Middle frontal gyrus (tissue), 1 donor: Measurements from ENCODE around the gene MIER2.

Source experiments
- DNase-seq: peaks from one replicate; pipeline ENCODE4 v3.0.0-alpha.2; 2015; ENCODE audit warnings: low spot score; ENCODE audit errors: extremely low spot score

MIER2 gene

DNA sequence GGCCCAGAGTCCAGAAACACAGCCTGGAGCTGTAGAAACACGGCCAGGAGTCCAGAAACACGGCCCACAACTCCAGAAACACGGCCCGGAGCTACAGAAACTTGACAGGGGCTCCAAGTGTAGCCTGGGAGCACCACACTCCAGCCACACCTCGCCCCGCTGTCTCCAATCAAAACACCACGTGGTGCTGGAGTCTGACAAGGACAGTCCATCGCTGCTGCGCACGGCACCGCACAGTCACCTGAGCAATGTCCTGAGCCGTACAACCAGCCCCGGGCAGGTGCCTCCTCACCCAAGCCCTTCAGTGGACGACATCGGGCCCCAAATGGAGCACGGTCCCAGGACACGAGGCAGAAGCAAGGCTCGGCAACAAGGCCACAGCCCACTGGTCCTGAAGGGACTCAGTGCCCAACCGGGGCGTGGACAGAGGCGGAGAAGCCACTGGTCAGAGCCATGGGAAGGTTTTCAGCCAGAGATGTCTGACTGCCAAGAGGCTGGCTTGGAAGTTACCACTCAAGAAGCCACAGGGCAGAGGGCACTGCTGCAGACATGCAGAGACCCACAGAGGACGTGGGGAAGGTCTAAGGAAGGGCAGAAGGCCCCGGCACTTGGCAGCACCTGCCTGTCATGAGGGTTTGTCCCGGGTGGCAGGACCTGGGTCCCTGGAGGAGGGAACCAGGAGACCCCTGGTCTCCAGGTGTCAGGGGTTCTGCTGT lies 33.7 kb downstream of the MIER2 start:
- DNase-seq: no peak

DNA sequence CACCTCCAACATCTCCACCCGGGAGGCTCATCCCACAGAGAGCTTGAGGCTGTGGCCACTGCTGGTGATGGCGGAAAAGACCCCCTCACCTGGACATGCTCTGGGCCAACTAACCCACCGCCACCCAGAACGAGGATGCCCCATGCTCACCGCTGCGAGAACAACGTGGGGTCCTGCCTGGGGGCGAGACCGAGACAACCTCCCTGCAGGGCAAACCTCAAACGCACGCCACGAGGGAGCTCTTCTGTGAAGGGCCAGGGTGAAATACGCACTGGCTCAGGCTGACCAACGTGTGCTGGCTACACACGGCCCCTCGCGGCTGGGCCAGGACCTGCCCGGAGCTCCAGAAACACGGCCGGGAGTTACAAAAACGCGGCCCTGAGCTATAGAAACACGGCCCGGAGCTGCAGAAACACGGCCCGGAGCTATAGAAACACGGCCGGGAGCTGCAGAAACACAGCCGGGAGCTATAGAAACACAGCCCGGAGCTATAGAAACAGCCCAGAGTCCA lies 34.4 kb downstream of the MIER2 start:
- no peak for DNase-seq

DNA sequence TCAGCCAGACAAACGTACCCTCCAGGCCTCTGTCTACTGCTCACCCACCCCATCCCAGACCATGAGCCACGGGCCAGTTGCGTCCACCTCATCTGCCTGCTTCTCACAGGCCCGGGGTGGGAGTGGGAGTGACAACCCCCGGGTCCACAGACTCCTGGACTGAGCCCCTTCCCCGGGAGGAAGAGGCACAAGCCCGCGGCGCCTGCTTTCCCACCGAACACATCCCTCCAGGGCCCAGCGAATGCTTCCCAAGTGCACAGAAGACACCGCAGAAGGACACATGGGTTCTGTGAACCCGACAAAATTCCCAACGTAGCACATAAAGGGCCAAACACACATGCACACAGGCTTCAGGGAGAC lies 35.4 kb downstream of the MIER2 start:
- DNase-seq: no peak

DNA sequence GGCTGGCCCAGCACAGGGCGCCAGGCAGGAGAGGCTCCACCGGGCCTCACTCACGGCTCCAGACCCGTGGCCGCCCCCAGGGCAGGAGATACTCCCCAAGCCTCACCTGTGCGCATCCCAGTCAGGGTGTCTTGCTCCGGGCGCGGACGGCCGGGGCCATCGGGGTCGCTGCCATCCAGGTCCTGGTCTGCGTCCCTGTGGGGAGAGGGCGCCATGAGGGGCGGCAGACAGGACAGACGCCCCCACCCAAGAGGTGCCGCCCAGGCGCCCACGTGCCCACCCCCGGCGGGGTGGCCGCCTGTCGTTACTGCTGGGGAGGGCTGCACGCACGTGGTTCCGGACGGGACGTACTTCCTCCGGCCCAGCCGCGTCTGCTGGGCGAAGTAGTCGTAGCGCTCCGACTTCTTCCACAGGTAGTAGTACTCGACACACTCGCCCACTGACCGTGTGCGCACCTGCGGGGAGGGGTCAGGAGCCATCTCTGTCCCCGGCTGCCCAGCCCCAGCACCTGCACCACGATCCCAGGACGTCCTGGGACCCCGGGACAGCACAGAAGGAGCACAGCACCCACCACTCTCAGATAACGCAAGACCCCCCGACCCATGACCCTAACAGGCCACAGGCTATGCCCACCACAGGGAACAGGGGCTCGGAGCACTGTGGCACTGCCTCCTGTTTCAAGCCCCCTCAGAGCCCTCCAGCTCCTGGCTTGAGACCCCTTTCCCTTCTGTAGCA lies 36.0 kb downstream of the MIER2 start:
- DNase-seq: no peak

DNA sequence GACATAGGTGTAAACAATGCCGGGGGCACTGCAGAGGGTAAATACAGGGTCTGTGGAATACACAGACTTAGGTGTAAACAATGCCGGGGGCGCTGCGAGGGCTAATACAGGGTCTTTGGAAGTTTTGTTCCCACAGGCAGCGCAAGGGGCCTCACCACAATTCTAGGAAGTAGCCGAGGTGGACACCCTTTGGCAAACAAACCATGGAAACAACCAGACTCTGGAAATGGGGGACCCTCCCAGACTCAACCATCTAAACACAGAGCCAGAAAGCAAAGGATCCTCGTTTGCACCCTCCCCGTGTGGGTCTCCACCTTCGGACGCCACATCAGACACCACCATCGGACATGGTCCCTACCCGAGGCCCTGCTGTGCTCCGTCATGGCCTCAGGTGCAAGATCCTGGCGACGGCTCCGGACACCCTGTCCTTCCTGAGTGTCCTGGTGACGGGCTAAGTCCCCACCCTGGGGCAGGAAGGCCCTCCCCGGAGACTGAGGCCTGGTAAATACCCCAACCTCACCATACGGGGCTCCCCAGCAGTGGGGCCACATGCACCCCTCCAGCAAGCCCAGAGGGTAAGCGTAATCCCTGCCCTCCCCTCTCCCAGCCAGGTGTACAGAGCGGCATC lies 36.7 kb downstream of the MIER2 start:
- DNase-seq: no peak

DNA sequence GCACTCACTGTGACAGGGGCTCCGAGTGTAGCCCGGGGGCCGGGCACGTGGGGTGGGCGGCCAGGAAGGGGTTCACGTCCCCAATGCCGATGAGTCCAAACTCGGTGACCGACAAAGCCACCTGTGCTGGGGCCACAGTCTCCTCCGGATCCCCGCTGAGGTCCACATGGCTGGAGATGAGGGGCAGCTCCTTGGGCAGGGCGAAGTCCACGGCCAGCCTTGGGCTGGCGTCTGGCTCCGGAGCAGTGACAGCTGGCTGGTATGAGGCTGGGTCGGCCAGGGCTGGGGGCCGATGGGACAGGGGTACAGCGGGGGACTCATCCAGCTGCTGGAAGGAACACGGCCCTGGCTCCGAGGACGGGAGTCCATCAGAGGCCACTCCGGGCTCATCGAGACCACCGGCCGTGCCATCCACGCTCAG lies 37.5 kb downstream of the MIER2 start:
- DNase-seq: no peak

DNA sequence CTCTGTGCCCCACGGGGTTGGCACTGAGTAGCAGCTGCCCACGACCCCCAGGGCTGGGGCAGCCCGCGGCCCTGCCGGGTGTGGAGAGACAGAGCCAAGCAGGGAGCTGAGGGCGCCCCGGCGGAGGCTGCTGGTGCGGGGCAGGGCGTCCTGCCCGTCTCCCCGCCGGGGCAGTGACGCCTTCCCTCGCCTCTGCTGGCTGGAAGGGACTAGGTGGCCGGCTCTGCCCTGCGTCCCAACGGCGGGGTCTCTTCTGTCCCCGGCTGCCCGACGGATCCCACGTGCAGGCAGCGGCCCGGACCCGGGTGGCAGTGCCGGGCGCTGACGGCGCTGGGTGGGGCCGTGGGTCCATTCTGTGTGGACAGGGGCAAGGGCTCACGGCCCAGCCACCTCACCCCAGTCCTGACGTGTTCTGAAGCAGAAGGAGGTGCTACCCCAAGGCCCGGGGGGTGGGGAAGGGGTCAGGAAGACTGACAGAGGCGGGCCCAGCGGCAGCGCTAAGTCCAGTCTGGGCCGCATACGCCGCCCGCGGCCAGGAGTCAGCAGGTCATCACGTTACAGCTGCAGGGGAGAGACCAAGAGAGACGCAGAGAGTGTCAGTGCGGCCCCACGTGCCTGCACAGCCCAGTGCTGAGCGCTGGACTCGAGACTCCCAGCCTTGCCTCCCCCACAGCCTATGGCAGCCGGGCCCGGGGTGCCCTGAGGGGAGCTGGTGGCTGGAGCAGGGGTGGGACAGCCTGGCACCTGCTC lies 38.3 kb downstream of the MIER2 start:
- DNase-seq: no peak

DNA sequence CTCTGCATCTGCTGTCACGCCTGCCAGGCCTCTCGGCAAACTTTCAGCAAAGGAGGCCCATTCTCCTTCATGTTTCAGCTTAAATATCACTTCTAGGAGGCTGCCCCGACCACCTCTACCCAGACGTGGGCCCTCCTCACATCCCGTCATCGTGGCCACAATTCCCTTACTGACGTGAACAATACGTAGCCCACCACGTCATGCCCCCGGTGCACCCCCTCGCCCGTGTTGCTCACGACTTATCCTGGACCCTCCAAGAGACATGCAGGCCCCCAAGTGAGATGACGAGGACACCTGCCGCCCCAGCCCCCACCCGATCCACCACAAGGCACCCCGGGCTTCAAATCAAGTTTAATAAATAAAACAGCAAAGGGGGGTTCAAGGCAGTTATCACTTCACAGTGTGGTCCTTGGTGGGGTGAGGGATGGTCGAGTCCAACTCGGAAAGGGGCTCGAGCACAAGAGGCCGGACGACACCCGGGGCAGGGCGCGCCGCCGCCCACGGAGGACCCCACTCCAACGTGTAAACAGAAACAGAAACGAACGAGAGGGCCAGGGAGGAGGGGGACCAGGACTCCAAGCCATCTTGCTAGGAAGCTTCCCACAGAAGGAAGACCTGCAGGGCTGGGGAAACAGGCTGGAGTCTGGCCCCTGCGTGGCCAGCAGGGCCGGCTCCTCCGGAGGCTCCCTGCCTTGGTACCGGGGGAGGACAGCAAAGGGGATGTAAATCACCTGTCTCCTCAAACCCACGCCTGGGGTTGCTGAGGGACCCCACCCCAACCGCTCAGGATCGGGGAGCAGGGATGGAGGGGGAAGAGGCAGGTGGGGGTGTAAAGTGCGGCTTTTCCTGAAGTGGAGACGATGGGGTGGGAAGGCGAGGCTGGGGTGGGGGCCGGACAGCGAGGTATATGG lies 39.1 kb downstream of the MIER2 start:
- DNase-seq: no peak

DNA sequence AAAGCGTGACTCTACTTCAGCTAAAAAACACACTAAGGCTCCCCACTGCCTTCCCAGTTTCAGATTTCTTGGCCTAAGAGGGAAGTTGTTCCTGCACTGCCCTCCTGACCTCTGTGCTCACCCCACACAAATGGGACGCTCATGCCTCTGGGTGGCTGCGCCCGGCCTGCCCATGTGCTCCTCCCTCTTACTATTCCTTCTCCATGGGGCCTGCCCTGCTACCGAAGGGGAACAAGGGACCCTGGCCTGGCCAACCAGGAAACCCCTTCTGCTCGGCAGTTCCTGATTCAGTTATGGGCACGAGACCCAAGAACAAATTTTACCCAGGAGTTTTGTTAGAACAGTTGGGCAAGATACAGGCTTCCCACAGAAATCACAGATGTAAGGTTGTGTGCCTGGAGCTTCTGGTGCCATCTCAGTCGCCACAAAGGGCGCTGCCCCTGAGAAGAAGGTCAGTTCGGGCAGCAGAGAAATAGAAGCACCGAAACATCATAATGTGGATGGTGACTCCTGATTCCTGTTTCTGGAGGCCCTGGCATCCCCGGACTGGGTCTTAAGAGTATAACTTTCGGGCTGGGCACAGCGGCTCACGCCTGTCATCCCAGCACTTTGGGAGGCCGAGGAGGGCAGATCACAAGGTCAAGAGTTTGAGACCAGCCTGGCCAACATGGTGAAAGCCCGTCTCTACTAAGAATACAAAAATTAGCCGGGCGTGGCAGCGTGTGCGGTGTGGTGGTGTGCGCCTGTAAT lies 47.9 kb downstream of the MIER2 start:
- no peak for DNase-seq

DNA sequence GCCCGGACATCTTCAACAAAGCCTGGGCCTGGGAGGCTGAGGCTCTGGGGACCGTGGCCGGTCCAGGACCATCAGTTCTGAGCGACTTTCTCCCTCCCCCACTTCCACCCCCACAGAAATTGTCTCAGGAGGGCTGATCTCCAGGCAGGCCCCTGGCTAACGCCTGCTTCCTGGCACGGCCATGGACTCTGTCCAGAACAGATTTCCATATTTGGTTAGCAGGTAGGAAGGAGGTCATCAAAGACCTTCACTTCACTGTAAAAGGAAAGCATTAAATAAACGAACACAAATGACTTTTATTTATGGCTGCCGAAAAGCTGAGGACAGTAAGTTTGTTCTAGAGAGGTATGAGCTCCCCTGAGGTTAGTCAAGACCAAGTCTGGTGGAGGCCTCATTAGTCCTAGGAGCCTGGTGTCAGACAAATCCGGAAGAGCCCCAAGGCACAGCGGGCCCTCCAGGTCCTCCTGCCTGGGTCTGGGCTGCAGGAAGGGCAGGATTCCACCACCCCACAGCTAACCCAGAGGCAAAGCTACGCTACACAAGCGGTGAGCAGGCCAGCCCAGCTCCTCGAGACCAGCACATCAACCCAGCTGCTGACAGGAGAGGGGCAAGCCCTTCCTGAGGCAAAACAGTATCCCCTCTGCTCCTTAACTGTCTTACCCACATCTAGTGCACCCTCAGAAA lies 48.8 kb downstream of the MIER2 start:
- no peak for DNase-seq

DNA sequence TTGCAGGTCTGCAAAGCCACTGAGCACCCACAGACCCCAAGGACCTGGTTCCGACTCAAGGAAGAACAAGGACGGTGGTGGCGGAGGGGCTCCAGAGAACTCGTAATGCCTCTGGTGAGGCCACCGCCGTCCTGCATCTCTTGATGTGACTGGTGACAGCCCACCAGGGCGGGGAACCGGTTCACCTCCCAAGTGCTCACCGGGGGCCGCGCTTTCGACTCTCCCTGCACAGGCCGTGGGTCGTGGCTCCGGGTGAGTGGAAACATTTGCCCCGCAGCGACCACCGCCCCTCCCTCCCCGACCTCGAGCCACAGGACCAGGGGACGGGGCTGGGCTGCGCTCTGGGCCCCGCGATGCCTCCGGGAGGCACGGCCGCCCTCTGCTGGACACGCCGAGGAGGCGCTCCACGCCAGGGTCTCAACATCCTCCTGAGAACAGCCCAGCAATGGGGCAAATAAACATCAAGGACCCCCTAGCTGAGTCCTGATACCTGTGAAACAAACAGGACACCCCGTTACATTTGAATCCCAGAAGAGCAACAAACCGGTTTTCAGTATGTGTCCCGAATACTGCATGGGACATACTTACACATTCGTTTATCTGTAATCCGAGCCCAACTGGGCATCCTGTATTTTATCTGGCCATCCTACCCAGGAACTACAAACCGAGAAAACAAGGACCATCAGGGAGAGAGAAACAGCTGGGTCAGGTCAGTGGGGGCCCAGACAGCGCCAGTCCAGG lies 49.5 kb downstream of the MIER2 start:
- DNase-seq: no peak

DNA sequence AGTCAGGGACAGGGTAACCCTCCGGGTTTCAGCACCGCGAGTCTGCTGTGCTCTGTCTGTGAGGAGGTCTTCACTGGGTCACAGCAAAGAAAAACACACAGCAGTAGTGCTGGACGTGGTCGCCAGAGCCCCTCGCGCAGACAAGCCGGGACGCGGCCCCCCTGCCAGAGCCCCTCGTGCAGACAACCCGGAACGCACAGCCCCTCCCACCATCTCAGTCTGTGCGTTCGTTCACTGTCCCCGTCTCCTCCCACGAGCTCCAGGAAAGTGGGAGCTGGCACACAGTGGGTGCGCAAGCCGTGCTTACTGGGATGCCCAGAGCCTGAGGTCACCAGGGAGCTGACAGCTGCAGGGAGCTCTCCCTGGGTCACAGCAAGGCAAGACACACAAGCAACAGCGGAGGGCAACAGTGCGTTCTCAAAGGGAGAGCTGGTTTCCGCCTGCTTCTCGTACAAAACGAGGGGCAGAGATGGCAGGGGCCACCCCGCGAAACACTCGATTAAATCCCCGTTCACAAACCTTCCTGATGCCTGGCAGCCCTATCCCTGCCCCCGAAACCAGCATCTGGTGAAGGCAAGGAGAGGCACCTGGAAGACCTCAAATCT lies 50.2 kb downstream of the MIER2 start:
- no peak for DNase-seq

DNA sequence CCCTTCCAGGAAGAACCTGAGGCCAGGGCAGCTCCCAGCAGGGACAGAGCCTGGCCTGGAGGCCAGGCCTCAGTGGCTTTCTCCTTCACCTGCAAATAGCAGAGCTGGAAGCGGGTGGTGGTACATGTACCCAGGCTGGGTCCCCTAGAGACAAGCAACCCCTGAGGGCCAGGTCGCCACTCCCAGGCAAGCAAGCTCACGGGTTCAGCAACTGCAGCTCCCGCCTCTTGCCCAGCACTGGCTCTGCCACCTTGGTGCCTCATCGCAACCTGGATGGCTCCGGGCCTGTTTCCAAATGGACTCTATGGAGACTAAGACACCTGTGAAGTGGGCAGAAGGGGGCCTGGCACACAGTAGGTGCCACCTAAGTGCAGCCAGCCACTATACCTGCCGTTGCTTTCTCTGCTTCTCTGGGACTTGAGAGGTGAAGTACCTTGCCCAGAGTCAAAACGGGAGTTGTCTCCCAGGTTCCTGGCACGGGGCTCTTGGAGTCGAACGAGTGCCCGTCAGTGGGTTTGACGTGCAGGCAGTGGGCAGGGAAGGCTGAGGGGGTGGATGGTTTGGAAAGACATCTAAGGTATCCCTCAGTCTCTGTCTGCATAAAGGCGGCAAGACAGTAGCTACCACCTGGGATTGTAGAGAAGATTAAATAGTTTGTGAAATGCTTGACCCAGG lies 51.0 kb downstream of the MIER2 start:
- no peak for DNase-seq

DNA sequence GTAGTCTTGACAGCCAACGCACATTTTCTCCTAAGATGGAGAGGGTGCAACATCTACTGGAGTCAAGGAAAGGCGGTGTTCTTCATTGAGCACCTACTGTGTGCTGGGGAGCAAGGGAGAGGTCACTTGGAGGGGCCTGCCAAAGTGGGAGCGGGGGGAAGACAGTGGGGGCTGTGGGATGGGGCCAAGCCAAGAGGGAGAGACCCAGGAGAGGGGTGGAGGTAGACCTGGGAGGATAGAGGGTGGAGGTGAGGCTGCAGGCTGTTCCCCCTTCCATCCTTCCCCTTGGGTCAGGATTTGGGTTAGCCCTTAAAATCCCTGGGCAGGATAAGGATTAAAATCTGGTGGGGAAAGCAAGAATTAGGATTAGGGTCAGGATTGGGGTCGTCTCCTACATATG lies 51.6 kb downstream of the MIER2 start:
- no peak for DNase-seq

DNA sequence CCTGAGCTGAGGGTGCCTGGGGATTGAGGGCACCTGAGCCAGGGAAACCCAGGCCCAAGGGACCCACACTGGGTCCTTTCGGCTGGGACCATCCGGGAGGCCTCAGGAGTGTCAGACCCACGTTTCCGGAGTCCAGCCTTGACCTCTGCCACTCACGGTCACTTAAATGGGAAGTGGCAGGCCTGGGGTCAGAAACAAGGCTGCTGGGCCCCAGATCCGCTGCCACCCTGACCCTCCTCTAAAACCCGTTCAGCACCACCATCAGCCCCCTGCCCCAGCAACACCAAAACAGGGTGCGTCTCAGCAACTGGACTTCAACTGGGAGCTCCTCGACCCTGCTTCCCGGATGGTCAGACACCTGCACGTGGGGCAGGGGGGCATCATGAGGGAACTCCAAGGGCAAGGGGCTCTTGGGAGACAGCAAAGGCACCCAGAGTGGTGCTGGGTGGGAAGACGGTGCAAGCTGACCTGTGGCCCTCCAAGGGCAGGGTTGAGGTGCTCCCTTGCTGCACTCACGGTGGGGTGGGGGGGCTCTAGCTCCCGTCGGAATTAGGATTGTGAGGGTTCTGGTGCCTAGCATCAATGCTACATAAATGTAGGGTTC lies 52.2 kb downstream of the MIER2 start:
- DNase-seq: no peak

DNA sequence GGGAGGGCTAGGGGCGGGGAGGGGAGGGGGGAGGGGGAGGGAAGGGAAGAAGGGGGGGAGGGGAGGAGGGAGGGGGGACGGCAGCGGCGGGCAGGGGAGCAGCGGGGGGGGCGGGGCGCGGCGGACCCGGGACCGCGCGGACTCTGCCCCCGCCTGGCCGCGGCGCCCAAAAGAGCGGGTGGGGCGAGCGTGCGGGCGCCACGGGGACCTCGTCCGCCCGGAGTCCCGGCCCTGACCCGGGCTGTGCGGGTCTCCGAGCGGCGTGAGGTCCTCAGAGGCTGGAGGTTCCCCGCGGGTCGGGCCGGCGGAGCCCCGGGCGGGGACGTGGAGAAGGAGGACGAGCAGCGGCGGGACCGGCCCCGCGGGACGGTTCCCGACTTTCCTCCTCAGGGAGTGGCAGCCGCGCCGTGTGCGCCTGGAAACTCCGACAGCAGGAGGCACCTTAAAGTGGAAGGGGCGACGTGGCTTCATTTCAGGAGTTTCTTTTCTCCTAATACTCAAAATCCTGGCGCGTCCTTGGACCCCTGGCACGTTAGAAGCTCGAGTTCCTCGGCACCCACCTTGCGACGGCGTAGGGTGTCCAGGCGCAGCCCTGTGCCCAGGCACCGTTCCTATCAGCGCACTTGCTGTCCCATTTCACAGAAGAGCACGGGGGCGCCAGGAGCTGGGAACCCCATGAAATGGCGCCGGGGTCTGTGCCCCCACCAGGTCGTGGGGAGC lies 52.9 kb downstream of the MIER2 start:
- DNase-seq: no peak
